ENCODE results near the gene ROR2. TPM values are rescaled to one million over a fixed set of nuclear protein-coding genes. Genes with fewer than 3 reads are reported as not detected.

ROR2 gene
- total RNA-seq, 1 donor from 2014 or later, result under 0.01 TPM

DNA sequence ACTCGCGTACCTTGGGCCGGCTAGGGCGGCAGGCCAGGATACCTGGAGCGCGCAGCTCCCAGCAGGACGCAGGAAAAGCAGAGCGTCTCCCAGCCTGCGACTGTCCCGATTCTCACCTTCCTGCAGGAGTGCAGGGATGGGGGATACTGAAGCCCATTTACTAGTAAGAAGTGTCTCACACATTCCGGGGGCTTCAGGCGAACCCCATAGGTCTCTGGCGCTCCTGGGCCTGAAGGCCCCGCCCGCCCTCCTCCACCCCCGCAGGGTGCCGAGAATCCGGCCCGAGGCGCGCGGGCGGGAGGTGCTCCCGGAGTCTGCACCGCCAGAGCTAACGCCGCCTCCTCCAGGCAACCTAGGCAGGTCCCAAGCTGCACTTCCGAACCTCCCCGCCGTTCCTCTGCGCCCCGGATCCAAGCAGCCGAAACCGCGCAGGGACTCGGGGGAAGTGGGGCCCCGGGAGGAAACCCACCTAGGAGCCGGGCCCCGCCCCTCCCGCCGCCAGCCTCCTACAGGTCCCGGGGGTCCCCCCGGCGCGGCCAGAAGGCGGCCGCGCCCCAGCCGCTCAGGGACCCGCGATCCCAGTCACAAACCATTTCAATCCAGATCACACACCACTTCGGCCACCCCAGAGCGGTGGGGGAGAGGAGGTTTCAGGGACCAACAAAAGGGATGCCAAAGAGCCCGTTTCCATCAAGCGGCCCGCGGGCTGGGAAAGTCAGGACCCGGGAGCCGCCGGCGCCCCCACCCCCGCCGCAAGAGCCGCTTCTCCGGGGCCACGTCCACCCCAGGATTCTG is 1.2 kb downstream of the ROR2 start:
- DNase-seq, result peak; percentile 3

DNA sequence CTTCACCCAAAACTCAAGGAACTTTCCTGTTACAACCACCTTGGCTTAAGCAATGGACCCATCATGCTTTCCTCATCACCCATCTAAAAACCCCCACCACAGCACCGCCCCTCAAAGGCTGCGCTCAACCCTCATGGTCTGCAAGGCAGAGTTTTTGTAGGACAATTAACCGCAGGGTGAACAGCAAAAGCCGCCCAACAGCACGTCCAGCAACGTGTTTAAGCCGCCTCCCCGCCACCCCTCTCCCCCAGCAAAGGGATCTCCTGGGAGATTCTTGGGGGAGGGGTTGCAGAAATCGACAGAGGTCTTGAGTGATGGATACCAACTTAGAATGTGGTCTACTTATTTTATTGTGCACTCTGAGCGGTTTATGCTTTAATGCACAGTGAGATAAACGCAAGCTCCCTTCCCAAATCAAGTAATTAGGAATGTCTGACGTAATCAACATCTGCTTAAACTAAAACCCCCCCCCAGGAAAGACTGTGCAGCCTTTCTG is 1.9 kb downstream of the ROR2 start:
- DNase-seq, result no peak

DNA sequence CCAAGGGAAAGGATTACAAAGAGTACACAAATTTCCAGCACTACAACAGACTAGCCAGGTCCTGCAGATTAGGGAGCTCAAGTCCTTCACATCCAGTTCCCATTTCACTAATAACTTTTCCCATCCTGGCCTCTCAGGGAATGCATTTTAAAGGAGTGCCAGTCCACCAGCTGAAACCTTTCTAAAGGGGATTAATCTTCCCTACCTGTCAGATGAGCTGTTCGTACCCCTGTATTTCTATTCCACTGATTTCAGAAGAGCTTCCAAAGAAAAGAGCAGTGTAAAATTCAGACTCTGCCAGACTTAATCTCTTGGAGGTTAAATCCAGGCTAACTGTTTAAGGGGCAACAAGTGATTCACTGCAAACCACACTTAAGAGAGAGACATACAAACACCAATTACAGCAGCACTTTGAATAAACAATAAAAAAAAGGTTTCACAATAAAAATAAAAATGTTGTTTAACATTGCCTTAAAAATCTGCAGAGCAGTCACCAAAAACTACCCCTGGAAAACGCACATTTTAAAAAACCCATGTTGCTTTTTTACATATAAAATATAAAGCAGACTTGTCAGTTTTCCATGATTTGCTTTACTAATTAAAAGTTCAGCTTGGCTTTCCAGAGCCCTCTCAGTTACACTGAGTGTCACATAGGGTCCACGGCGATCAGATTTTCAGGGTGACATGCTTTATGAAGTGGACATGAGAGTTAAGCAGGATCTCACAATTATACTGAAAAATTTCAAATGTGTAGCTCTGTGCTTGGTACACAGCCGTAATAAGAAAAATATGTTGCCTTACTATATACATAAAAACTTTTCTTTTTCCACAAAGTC is 3.2 kb downstream of the ROR2 start:
- no peak for DNase-seq

DNA sequence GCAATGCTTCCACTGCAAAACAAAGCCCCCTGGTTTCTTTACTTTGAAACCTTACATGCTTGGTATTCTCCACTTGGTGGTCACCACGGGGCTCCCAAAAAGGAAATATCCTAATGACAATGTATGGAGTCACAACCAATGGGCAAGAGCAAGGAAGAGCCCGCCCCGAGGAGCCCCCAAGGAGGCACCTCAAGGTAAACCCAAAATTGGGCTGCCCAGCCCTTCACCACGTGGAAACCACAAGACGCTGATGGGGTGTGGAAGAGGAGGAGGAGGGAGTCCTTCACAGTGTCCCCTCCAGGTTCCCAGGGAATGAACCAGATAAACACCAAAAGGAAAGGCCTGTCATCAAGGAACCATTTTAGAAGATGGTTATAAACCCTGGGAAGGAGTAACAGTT is 3.8 kb downstream of the ROR2 start:
- no peak for DNase-seq

DNA sequence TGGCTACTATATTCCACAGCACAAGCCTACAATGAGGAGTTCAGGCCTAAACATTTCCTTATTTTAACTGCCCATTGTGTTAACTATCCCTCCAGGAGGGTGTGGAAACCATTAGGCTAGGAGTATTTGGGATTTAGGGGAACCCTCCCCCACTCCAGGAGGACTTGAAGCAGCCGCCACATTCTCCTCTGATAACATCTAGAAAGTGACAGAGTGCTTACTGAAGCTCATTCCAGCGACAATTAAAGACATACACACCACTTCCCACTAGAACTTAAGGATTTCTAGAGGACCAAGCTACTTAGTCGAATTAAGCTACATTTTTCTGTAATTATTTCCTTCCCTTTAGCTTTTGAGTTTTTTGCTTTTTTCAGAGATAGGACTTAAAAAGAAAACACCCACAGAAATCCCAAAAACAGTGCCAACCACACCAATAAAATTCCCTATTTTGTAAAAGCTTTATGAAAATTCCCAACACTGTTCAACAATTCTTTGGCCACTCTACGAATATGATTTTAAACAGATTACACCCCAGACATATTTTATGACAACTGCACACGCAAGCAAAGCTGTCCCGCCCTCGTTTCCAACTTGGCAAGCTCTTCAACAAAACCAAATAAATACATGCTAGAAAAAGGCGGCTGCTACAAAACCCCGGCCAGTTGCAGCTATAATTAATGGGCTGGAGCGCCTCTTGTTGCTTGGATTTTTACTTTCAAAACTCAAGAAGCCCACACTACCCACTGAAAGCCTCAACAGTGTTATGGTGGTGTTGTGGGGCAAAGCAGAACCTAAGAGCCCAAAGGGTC is 4.5 kb downstream of the ROR2 start:
- no peak for DNase-seq

DNA sequence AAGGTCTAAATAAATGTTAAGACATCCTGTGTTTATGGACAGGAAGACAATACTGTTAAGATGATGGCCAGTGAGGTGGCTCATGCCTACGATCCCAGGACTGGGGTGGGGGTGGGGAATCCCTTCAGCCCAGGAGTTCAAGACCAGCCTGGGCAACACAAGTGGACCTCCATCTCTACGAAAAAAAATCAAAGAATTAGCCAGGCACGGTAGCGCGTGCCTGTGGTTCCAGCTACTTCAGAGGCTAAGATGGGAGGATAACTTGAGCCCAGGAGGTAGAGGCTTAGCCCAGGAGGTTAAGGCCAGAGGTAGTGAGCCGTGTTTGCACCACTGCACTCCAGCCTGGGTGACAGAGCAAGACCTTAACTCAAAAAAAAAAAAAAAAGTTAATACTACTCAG is 5.3 kb downstream of the ROR2 start:
- no peak for DNase-seq

DNA sequence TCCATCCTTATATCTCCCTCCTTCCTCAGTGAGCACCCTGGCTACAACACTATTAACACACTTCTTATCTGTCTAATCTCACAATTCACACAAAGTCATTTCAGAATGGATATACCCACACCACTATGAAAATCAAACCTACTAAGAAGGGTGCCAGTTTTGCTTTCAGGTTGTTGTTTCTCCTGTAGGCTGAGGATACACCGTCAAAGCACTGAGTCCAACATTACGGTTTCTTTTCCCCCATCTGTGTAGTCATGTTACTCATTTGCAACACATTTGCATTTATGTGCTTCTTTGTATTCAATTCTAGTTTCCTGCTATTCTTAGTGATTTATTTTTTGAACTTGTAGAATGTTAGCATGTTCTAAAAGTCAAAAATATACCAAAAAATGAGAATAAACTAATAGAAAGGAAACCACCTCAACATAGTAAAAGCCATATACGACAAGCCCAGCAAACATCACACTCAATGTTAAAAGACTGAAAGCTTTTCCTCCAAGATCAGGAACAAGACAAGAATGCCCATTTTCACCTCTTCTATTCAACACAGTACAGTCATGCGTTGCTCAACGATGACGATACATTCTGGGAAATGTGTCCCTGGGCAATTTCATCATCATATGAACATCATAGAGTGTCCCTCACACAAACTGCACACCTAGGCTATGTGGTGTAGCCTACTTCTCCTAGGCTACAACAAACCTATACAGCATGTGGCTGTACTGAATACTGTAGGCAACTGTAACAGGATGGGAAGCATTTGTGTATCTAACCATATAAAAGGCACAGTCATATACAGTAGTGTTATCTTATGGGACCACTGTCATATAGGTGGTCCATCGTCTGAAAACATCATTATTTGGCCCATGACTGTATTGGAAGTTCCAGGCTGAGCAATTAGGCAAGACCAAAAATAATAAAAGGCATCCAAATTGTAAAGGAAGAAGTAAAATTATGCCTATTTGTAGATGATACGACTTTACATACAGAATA is 6.3 kb downstream of the ROR2 start:
- no peak for DNase-seq

DNA sequence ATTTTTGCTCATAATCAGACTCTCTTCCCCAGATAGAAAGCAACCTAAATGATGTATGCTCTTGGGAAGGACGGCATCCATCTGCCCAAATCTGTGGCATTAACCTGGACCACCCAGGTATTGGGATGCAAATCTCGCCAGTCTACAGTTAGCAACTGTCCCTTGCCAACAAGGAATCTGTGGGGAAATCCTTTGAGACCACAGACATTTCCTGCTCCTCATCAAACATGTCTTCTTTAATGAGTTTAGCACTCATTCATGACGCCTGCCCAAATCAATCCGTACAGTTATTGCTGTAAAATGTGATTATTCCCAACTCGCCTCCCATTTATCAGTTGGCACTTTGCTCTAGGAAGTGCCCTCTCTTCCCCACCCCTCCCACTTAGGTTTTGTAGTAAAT is 7.8 kb downstream of the ROR2 start:
- DNase-seq, result no peak

DNA sequence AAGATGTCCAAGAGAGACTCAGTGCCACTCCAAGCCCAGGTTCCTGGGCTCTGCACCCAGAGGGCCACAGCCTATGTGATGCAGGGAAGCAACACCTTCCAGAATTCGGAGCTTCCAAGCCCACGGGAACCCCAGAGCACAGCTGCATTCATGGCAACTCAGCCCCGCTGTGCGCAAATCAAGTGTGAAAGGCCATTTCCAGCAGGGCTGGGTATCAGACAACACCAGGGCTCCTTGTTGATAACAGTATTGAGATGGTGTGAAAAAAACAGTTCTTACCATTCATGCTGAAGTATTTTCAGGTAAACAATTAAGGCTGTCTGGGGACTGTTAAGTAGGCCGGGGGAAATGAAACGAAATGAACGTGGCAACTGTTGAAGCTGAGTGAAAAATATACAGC is 10.1 kb downstream of the ROR2 start:
- DNase-seq, result no peak

DNA sequence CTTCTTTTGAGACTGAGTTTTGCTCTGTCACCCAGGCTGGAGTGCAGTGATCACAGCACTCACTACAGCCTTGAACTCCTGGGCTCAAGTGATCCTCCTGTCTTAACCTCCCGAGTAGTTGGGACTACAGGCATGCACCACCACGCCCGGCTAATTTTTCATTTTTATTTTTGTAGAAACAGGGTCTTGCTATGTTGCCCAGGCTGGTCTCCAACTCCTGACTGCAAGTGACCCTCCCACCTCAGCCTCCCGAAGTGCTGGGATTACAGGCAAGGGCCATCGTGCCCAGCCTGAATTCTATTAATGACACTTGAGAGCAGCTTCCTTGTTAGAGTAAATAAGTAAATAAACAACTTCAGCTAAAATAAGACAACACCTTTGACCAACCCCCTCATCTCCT is 12.3 kb downstream of the ROR2 start:
- DNase-seq, result no peak

DNA sequence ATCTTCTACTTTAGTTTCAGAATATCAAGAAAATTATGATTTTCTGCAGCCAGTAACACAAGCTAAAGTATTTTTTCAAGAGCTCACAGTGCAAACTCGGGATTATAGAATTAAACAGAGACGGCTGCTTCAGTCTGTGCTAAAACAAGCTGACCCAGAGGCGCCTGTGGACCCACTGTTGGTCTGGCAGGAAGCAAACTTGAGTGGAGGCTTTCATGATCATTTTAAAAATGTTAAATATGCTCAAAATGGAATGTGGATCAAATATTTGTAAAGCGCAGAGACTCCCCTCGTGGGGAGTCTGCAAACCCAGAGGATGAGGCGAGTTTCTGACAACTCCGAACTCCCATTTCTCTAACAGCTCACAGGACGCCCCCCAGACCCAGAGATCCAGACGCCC is 13.0 kb downstream of the ROR2 start:
- DNase-seq, result no peak

DNA sequence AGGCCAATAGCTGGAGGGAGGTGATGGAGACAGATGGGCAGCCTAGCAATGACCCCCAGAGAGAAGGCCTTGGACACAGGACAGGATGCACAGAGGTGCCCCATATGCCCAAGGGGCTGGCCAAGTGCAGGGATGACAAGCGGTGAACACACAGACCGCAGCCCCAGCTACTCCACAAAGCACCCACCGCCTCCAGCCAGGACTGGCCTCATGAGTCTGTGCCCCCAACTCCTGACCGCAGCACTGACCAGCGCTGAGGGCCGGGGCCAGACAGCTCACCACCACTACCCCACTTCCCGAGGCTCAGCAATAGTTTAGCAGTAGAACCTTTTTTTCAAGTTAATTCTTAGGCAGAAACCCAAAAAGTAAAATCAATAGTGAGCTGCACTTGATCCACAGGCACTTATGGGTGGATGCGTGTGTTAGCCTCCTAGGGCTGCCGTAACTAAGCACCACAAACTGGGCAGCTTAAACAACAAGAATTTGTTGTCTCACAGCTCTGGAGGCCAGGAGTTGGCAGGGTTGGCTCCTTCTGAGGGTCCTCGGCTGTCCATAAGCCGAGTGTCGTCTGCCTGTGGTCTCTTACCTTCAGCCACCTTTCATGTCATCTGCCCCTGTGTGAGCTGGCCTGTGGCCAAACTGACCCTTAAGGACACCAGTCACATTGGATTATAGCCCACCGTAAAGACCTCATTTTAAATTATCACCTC is 14.1 kb downstream of the ROR2 start:
- no peak for DNase-seq

DNA sequence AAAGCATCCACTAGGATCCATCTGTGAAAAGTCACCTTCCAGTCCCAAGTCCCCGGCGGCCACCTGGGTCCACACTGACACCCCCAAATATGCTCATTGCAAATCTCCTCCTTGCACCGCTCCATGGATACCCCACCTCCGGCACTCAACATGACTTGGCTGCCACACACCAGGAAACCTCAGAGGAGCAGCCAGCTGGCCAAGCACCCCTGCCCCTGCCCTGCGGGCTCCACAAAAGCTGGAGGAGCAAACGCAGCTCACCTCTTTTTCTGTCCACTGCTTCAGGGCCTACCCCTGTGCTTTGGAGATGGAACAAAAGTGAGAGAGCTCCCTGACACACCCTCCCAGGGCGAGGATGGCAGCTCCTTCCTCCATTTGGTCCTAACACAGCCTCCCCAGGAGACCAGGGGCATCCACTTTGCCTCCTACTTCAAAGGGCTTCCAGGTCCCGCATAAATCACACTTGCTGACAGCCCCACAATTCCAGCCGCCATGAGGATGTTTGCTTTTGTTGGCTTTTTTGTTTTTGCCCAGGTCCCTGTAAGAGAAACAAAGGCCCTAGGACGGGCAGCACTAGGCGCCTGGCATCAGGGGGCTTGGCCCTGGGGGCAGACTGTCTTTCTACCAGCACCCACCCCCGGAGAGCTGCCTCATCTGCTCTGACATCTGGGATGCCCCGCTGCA is 14.8 kb downstream of the ROR2 start:
- no peak for DNase-seq

DNA sequence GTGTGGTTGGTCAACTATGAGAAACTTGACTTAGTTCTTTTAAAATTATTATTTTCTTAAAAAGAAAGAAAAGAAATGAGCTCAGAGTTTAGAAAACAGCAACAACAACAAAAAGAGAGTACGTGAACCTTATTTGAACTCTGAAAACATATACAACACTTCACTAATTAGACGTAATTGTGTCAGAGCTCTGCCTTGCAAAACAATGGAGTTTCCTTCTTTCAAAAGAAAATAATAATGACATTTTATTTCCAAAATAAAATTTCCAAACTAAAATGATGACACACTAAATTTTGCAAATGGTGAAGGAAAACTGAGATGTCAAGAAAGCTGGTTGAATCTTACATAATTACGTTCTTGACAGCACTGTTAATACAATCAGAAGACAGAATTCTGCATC is 15.4 kb downstream of the ROR2 start:
- DNase-seq, result no peak

DNA sequence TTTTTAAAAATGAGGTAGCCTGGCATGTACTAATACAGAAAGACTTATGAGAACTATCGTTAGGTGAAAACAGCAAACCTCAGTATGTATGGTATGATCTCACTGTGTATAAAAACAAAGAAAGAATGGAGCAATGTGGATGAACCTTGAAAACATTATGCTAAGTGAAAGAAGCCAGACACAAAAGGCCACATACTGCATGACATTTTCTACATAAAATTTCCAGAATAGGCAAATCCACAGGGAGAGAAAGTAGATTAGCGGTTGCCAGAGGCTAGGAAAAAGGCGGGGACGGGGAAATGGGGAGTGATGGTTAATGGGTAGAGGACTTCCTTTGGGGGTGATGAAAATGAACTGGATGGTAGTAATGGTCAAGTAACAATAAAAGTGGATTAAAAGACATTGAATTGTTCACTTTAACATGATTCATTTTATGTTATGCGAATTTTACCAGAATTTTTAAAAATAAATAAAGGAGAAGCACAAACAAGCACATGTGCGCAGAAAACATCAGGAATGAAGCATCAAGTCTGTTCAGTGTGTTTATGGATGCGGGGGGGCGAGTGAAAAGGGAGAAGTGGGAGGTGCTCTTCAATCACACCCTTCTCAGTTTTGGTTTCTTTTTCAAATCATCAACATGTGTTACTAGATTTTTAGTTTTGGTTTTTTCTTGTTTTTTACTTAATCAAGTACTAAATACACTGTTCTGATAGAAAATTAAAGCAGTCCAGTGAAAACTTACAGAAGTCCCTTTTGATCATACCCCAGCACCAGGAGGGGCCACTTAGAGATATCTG is 16.3 kb downstream of the ROR2 start:
- DNase-seq, result no peak

DNA sequence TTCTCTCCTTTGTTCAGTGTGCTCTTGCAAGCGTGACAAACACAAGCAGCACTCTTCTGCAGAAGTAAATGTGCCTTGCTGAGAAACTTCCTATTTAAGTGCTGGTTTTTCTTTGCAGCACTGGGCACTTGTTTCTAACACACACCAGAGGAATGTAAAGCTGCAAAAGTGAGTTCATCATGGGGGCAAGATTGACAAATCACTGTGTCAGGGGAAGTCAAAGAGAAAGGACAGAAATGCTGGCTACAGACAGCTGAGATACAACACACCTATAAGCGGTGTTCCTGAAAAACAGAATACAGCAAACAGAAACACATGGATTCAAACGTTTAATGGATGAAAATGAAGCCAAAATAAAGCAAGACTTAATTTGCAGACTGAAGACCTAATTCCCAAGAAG is 19.6 kb downstream of the ROR2 start:
- DNase-seq, result peak; percentile 10

DNA sequence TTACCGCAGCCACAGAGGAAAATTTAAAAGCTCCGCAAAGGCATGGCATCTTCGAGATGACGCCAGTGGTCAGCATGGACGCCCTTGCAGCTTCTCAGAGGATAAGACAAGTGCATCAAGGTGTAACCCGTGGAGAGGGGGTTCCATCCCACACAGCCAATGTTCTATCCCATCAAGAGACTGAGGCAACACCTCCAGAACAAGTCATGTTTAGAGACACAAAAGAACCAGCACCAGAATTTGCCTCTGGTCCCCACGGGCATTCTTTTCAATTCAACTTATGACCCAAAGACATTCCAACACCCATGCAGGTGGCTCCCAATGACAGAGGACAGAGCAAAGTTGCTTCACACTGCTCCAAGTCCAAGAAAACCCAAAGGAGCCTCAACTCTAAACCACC is 20.7 kb downstream of the ROR2 start:
- DNase-seq, result no peak

DNA sequence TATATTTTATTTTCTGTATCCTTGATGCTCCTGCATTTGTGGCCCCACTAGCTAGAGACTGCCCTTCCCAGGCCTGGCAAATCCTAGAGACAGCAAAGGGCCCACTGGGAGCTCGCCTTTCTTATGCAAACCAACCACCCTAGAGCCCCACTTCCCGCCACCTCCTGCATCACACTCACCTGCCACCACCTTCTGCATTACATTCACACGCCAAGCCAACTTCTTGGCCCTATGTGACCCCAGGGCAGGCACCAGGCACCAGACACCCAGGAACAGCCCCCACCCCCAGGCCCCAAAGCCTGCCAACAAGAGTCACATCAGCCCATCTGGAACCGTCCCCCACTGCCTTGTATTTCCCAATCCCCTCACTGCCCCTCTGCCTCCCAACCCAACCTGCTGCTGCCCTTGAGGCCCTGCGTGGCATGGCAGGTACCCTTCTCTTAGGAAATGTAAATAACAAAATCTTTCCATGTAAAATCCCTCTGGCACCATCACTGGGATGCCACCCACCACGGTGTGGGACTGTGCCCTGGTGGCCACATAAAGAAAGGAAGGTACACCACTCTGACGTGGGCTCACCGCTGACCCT is 22.0 kb downstream of the ROR2 start:
- DNase-seq, result no peak

DNA sequence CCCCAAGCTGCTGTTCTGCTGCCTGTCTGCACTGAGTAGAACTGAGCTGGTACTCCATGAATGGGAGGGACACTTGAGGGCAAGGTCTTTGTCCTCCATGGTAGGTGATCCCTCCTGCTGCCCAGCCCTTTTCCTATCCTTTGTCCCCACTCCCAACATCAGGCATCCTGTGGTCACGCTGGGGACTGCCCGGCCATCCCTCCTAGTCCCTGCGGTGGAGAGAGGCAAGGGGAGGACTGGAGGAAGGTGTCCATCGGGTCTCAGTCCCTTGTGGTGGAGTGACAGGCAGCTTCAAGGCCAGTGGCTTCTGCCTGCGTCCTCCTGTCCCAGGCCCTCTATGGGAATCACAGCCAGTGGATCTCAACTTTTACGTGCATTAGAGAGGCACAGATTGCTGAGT is 25.9 kb downstream of the ROR2 start:
- no peak for DNase-seq

All from dermis blood vessel endothelial cell (primary cell).